GM18867 (cell line): ENCODE results near the gene HK2.
"Not testable (repeated sequence)": the region's sequence is repeated elsewhere in the genome, so short reads cannot be mapped to it uniquely, and the experiment has no call there.

Source experiments
- ATAC-seq: cut with Tn5 transposase; IDR thresholded peaks from one replicate; pipeline ENCODE4 v1.9.1; 2021; ENCODE audit warnings: mild to moderate bottlenecking, moderate library complexity; ENCODE audit not compliant: unreplicated experiment

The HK2 gene

DNA sequence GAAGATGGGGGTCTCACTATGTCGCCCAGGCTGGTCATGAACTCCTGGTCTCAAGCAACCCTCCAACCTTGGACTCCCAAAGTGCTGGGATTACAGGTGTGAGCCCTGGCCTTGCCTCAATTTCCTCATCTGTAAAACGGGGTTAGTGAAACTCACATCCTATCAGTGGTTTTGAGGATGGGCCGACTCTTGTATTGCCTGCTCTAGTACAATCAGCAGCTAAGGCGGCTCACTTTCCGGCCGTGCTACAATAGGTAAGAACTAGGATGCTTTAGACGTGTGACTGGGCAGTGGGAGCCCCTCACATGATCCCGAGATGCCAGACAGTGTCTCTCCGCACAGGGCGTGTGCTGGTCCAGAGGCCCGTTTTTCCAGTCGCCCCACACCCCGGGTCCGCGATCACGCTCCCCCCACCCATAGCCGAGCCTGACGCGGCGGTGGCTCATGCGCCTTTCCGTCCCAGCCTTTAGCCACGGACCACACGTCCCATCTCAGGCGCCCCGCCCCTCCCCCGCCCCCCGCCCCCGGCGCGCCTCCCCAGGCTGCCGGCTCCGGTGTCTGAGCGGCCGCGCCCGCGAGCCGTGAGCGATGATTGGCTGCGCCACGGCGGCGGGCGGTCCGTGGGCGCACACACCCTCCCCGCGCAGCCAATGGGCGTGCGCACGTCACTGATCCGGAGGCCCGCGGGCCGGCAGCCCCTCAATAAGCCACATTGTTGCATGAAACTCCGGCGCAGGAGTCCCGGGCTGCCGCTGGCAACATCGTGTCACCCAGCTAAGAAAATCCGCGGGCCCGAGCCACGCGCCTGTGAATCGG lies at the start of gene HK2:
TSS of gene HK2 (plus strand) at position 710 of the 816 bp plus-strand sequence. CDS start 454 bp downstream, outside the sequence.
- peak; percentile 86 for ATAC-seq

- ATAC-seq, result no peak
These were observed 44.7 kb upstream of the HK2 start for GRCh38 chr2:74789271-74789670.

GRCh38 chr2:74792282-74792681 lies 41.6 kb upstream of the HK2 start:
- no peak for ATAC-seq

DNA sequence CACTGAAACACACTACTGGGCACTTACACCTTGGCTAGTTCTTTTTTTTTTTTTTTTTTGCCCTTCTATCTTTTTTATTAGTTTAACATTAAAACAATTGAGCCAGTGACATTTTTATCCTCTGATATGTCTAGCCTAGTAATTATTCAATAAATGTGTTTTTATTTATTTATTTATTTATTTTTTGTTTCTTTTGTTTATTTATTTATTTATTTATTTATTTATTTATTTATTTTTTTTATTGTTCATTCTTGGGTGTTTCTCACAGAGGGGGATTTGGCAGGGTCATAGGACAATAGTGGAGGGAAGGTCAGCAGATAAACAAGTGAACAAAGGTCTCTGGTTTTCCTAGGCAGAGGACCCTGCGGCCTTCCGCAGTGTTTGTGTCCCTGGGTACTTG lies 39.0 kb upstream of the HK2 start:
- ATAC-seq, result not testable (repeated sequence)

GRCh38 chr2:74806355-74806839 lies 27.5 kb upstream of the HK2 start:
- ATAC-seq, result no peak

GRCh38 chr2:74806920-74807319 lies 27.0 kb upstream of the HK2 start:
- ATAC-seq, result no peak

- no peak for ATAC-seq
These were observed 20.9 kb upstream of the HK2 start for GRCh38 chr2:74812787-74813590.

DNA sequence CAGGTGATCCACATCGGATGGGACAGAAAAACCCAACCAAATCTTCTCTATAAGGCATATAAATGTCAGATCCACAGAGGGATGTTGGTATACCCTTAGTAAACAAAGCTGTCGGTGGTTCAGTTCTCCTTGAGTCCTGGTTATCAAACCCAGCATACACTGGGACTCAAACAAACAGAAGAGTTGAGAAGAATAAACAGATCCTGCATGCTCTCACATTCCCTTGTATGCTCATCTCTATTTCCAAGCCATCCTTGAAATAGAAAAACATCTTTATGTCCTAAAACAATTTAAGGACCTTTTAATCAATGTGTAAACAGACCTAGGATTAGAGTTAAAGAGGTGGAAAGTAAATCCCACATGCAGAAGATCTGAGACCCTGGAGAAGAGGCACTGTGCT lies 19.8 kb upstream of the HK2 start:
- no peak for ATAC-seq

GRCh38 chr2:74815941-74816340 lies 18.0 kb upstream of the HK2 start:
- no peak for ATAC-seq

GRCh38 chr2:74816540-74817303 lies 17.2 kb upstream of the HK2 start:
- ATAC-seq, result no peak

GRCh38 chr2:74817304-74817675 lies 16.6 kb upstream of the HK2 start:
- ATAC-seq, result no peak

GRCh38 chr2:74819702-74820101 lies 14.2 kb upstream of the HK2 start:
- no peak for ATAC-seq

DNA sequence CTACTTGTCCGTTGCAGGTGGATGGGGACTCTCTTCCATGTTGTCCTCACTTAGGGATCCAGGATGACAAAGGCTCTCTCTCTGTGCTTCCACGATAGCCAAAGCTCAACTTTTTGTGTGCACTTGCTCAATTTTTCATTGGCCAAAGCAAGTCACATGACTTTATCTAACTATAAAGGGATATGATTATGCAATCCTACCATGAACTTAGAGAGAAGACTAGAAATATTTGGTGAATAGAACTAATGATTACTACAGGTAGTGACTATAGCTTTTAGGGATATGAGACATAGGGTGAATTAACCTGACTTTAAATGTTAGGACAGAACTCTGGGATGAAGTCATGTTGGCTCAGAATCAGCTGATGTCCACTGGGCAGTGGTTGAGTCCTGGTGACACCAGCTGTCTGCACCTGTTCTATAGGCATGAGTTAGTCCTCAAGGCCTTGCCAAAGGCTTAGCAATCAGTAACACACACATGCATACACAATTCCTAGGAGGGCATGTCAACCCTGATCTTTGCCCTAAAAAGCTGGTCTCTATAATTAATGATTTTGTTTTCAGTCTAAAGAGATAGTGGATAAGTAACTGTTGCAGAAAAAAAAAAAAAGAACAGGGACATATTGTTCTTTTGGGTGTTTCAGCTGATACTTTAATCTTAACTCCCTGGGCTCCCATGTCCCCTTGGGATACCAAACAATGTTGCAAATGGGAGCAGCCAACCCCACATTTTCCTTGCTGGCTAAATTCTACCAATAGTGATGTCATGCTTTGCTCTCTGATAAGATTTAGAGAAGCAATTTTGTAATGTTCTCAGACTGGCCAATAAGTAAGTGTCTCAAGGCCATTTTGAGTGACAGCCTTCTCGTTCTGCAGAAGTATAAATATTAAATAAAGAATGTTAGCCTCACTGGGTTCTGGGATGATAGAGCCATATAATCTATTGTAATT lies 12.5 kb upstream of the HK2 start:
- ATAC-seq, result no peak

DNA sequence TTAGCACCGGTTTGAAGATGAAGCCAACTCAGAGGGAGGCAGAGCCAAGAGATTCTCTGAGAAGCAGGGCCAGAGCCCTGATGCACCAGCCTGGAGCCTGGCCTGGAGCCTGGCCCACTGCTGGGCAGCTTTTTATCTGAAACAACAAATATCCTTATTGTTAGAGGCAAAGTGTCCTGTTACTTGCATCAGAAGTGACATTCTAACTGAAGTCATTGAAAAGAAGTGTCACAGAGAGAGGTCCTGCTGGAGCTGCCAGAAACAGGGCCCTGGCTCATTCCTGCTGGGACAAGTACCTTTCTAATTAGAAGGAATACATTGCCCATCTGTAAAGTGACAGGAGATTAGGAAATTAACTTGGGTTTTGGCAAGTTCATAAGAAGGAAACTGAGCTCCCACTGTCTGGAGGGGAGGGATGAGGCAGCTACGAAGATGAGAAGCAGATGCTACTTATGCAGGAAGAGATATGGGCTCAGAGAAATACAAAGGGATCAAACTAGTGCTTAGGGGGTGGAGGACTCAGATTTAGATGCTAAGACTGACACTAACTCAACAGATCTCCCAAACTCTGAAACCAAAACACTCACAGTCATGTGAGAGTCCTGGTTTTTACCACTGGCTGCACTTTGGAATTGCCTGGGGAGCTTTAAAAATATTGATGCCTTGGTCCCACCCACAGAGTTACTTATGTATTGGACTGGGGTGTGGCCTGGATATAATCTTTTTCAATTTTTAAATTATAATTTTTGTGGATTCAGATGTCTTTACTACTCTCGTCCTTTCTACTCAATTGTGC lies 11.0 kb upstream of the HK2 start:
- ATAC-seq, result no peak

DNA sequence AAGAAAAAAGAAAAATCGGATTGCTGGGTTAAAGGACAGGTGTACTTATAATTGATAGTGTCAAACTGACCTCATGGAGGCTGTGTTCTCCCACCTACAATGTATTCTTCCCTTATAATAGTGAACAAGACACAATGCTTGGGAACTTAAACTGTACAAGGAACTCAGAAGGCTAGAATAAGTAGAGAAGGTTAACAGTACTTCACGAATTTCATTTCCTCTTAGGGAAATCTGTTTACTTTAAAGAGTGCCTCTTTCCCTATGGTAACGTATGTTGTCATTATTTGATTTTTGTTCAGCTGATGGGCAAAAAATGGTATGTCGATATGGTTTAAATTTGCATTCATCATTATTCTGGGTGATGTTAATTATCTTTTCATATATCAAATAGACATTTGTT lies 9.2 kb upstream of the HK2 start:
- no peak for ATAC-seq

DNA sequence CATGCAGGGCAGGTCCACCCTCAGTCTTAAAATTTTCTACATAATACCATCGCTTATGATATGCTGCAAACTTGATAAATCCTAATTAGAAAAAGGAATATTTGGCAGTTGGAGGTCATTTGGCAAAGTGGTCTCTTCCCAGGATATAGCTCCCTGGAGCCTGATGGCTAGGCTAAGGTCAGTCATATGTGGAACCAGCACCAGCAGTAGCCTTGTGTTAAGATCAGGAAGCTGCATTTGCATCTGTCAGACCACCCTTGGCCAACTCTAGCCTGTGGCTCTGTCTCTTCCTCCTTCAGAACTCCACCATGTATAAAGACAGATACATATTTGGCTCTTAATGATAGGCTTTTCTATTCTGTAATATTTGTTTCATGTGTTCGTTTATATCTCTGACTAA lies 5.4 kb upstream of the HK2 start:
- no peak for ATAC-seq

GRCh38 chr2:74831693-74832530 lies 2.0 kb upstream of the HK2 start:
- ATAC-seq, result no peak

DNA sequence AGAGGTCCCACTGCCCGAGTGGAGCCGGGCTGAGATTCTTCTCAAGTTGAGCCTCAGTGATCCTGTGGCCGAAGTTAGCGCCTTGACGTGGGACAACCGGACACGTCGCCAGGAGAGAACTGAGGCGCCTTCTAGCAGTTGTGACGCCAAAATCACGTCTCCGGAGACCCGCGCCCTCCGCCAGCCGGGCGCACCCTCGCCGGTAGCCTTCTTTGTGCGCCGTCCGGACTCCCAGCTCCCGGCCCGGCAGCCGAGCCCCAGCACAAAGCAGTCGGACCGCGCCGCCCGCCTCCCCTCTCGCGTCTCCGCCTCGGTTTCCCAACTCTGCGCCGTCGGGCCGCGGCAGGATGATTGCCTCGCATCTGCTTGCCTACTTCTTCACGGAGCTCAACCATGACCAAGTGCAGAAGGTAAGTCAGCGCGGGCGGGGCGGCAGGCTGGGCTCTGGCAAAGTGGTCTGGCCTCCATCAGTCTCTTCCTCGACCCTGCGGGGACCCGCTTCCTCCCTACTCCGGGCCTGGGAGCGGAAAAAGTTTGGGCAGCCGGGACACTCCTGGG lies 386 bp downstream of the HK2 start:
- ATAC-seq, result peak; percentile 14
